Epithelial cell of proximal tubule (primary cell): ENCODE results near the gene PLBD2. TPM values are rescaled to one million over a fixed set of nuclear protein-coding genes. Genes with fewer than 3 reads are reported as not detected.
A peak's percentile ranks its signal among the peaks of the same experiment; 100 is the strongest.

Experiments
- DNase-seq: peaks from one replicate; pipeline ENCODE4 v3.0.0-alpha.2; 2011; ENCODE audit warnings: low read depth
- H3K4me3 ChIP-seq: 2 replicates; pipeline ENCODE4 v1.5.1; 2011; ENCODE audit warnings: low read depth, mild to moderate bottlenecking, low read length
- total RNA-seq: library from RNA; depleted of rRNA; stranded (reverse); fragments of >200 nt; gene quantifications from 2 replicates; pipeline ENCODE4 v1.2.3, GENCODE V29; 2015
- TF ChIP-seq, protein P1 (sequence below): conservative IDR thresholded peaks from 2 replicates; pipeline ENCODE4 v1.5.1; 2012; ENCODE audit warnings: low read depth, mild to moderate bottlenecking, low read length

The PLBD2 gene
- total RNA-seq, 1 donor from 2014 or later: 20.1 TPM

DNA sequence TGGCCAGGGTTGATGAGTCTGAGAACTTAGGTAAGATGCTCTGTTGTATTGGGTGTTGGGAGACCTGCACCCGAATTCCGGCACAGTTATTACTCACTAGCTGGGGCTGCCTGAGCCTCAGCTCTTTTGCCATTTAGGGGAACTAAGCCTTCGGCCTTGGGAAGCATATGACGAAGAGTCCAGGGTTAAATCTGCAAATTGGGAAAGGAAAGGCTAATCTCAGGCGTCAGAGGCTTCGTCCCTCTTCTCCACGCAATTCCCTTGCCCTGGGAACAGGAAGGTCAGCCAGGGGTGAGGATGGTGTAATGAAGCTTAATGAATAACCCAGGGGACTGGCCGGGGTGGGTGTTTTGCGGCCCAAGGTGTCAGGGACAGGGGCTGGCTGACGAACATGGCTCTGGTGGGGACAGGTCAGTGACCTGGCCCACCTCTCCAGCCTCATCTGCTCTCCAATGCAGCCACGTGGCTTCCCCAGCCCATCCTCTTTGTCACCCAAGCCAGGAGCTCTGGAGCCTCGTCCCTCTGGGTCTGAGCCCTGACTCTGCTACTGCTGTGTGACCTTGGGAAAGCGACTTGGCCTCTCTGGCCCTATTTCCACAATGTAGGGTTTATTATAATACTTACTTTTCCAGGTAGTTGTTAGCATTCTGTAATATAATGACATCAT, 60.0 kb downstream of the PLBD2 start:
- no peak overlapping the region for H3K4me3 ChIP-seq
- DNase-seq: peak; percentile 50
- TF ChIP-seq, protein P1, sequence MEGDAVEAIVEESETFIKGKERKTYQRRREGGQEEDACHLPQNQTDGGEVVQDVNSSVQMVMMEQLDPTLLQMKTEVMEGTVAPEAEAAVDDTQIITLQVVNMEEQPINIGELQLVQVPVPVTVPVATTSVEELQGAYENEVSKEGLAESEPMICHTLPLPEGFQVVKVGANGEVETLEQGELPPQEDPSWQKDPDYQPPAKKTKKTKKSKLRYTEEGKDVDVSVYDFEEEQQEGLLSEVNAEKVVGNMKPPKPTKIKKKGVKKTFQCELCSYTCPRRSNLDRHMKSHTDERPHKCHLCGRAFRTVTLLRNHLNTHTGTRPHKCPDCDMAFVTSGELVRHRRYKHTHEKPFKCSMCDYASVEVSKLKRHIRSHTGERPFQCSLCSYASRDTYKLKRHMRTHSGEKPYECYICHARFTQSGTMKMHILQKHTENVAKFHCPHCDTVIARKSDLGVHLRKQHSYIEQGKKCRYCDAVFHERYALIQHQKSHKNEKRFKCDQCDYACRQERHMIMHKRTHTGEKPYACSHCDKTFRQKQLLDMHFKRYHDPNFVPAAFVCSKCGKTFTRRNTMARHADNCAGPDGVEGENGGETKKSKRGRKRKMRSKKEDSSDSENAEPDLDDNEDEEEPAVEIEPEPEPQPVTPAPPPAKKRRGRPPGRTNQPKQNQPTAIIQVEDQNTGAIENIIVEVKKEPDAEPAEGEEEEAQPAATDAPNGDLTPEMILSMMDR: no peak

DNA sequence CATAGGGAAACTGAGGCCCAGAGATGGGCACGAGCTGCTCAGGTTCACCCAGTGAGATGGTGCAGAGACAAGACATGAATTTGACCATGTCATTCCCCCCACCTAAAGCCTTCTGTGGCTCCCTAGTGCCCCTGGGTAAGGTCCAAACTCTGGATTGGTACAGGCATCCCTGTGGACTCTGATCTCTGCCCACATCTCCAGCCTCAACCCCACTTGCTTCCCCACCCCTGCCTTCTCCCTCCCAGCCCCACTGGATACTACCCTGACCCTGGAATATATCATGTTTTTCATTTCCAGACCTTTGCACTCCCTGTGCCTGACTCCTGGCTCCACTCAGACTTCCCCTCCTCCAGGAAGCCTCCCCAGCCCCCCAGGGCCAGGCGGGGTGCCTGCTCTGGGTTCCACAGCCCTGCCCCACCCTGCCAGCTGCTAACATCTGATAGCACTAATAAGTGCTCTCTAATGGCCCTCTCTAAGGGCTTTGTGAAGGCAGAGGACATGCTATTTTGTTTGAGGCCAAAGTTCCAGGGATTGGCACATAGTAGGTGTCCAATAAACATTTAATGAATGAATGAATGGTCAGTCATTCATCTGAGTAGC, 62.7 kb downstream of the PLBD2 start:
- TF ChIP-seq, protein P1: no peak
- no peak for DNase-seq
- no peak overlapping the region for H3K4me3 ChIP-seq

DNA sequence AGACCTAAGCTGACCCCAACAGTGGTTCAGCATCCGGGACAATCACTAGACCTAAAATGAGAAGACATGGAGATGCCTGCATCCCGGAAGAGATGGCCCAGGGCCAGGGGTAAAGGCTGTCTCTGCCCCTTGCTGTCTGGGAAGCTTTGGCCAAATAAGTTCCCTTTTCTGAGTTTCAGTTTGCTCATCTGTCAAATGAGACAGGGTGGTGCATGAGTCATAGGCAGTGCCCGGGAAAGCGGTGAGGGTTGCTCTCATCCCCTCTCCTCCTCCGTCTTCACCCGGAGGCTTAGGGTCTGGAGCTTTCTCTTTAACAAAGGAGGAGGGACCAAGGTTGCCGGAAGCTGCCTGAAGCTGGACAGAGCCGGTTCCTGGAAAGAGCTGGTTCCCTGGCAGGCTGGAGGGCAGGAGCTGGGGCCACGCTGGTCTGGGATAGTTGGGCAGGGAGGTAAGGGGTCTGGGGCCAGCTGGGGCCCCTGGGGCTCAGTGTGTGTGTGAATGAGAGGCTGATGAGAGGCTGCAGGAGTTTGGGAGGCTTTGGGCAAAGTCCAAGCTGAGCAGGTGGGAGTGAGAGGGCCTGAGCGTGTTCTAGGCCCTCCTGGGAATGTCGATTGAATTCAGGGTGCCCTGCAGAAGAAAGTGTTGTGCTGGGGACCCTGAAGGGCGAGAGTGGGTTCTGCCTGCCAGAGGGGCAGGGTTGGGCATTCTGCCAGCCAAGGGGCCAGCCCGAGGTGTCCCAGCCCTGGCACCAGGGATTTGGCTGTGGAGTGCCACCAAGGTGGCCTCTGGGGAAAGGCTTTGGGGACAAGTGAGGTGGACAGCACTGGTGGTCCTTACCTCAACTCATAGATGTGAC, 63.9 kb downstream of the PLBD2 start, which contains the start of gene SDSL:
Gene SDSL, plus strand, starts transcription at position 351 of the 856 bp plus-strand sequence. CDS start 5,603 bp downstream, outside the sequence.
- DNase-seq: peak; percentile 65
- TF ChIP-seq, protein P1: no peak
- peak within 1 kb of the TSS; percentile 91 for H3K4me3 ChIP-seq

DNA sequence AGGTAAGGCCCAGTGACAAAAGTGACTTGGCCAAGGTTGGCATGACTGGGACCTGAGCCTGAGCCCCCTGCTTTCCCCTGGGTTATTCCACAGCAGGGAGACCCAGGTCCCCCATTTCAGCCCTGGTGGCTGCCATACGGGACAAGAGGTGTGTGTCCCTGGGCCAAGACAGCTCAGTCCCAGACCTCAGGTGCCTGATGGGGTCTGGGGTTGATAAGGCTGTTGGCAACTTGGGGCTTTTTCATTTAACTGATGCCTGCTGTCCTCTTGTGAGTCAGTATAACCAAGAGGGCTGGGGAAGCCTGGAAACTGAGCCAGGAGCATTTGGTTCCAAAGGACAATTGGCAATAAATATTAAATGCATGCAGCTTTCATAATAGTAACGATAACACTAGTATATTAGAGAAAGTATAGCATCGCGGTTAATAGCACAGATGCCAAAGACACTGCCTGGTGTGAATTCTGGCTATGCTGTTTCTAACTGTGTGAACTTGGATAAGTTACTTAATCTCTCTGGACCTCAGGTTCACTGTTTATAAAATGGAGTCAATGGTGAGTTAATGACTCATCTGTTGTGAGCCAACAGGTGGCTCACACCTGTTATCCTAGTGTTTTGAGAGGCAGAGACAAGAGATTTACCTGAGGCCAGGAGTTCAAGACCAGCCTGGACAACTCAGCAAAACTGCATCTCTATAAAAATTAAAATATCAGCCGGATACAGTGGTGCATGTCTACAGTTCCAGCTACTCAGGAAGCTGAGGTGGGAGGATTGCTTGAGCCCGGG, 64.7 kb downstream of the PLBD2 start:
- no peak for DNase-seq
- H3K4me3 ChIP-seq: peak overlapping the region; percentile 91
- TF ChIP-seq, protein P1: no peak

DNA sequence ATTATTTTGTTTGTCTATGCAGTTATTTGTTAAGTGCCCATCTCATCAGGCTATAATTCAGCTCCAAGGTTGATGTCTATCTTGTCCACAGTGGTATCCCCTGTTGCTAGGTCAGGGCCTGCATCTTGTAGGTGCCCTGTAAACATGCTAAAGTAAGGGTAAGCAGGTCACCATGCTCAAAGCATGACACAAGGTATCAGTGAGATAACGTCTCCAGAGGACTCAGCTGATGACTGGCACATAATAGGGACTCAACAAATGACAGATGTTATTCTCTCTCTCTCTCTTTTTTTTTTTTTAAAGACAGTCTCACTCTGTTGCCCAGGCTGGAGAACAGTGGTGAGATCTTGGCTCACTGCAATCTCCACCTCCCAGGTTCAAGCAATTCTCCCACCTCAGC, 66.1 kb downstream of the PLBD2 start:
- no peak overlapping the region for H3K4me3 ChIP-seq
- TF ChIP-seq, protein P1: no peak
- DNase-seq: no peak
